Measurements from ENCODE around the gene RTP3.

The RTP3 gene

GRCh38 chr3:46469680-46470357 lies 28.0 kb upstream of the RTP3 start:
- DNase-seq, result no peak

- DNase-seq, result no peak
Measured at GRCh38 chr3:46470831-46471230, 26.9 kb upstream of the RTP3 start.

- DNase-seq, result no peak
Measured at GRCh38 chr3:46471371-46471914, 26.3 kb upstream of the RTP3 start.

- no peak for DNase-seq
Measured at GRCh38 chr3:46472736-46473135, 25.0 kb upstream of the RTP3 start.

GRCh38 chr3:46477145-46477544 lies 20.6 kb upstream of the RTP3 start:
- DNase-seq, result no peak

GRCh38 chr3:46477756-46478155 lies 20.0 kb upstream of the RTP3 start:
- no peak for DNase-seq

GRCh38 chr3:46478341-46478740 lies 19.4 kb upstream of the RTP3 start:
- DNase-seq, result no peak

GRCh38 chr3:46479021-46479420 lies 18.8 kb upstream of the RTP3 start:
- no peak for DNase-seq

- no peak for DNase-seq
Measured at GRCh38 chr3:46479696-46480095, 18.1 kb upstream of the RTP3 start.

- DNase-seq, result no peak
Measured at GRCh38 chr3:46480491-46481195, 17.1 kb upstream of the RTP3 start.

GRCh38 chr3:46481636-46482035 lies 16.1 kb upstream of the RTP3 start:
- DNase-seq, result no peak

- no peak for DNase-seq
Measured at GRCh38 chr3:46482632-46483350, 15.0 kb upstream of the RTP3 start.

GRCh38 chr3:46483825-46484224 lies 14.0 kb upstream of the RTP3 start:
- no peak for DNase-seq

- DNase-seq, result no peak
Measured at GRCh38 chr3:46484388-46484787, 13.4 kb upstream of the RTP3 start.

GRCh38 chr3:46484911-46485778 lies 12.6 kb upstream of the RTP3 start:
- no peak for DNase-seq

- no peak for DNase-seq
Measured at GRCh38 chr3:46485779-46486175, 12.0 kb upstream of the RTP3 start.

GRCh38 chr3:46488735-46489361 lies 8.9 kb upstream of the RTP3 start:
- DNase-seq, result peak; percentile 45 to 88

- no peak for DNase-seq
Measured at GRCh38 chr3:46489381-46489780, 8.4 kb upstream of the RTP3 start.

GRCh38 chr3:46489875-46490274 lies 7.9 kb upstream of the RTP3 start:
- DNase-seq, result no peak

- DNase-seq, result no peak
Measured at GRCh38 chr3:46490338-46491084, 7.3 kb upstream of the RTP3 start.

Measured in bone marrow (tissue), 2 donors.